Epithelial cell of proximal tubule (primary cell): Measurements from ENCODE around the gene FSTL4. TPM values are rescaled to one million over a fixed set of nuclear protein-coding genes. Genes with fewer than 3 reads are reported as not detected.
A peak's percentile ranks its signal among the peaks of the same experiment; 100 is the strongest.

Experiments
- DNase-seq: peaks from one replicate; pipeline ENCODE4 v3.0.0-alpha.2; 2011; ENCODE audit warnings: low read depth
- H3K4me3 ChIP-seq: 2 replicates; pipeline ENCODE4 v1.5.1; 2011; ENCODE audit warnings: low read depth, mild to moderate bottlenecking, low read length
- CTCF ChIP-seq: conservative IDR thresholded peaks from 2 replicates; pipeline ENCODE4 v1.5.1; 2012; ENCODE audit warnings: low read depth, mild to moderate bottlenecking, low read length
- total RNA-seq: library from RNA; depleted of rRNA; stranded (reverse); fragments of >200 nt; gene quantifications from 2 replicates; pipeline ENCODE4 v1.2.3, GENCODE V29; 2015

Gene FSTL4
- total RNA-seq, 1 donor from 2014 or later: not detected

- H3K4me3 ChIP-seq: no peak overlapping the region
- peak; percentile 81 for DNase-seq
- TF ChIP-seq CTCF: no peak
Measured at GRCh38 chr5:133240425-133241091, 371.8 kb downstream of the FSTL4 start.

- no peak overlapping the region for H3K4me3 ChIP-seq
- no peak for TF ChIP-seq CTCF
- DNase-seq: no peak
Measured at GRCh38 chr5:133238426-133239205, 373.7 kb downstream of the FSTL4 start.

GRCh38 chr5:133236976-133237375 lies 375.4 kb downstream of the FSTL4 start:
- H3K4me3 ChIP-seq: no peak overlapping the region
- TF ChIP-seq CTCF: no peak

GRCh38 chr5:133236541-133236951 lies 375.8 kb downstream of the FSTL4 start:
- no peak for DNase-seq
- no peak overlapping the region for H3K4me3 ChIP-seq
- TF ChIP-seq CTCF: no peak

More at GRCh38 chr5:133236976-133237375, 375.4 kb downstream of the FSTL4 start:
- no peak for DNase-seq

- no peak for TF ChIP-seq CTCF
- no peak overlapping the region for H3K4me3 ChIP-seq
- no peak for DNase-seq
Measured at GRCh38 chr5:133235696-133236426, 376.5 kb downstream of the FSTL4 start.

- H3K4me3 ChIP-seq: no peak overlapping the region
- no peak for DNase-seq
- no peak for TF ChIP-seq CTCF
Measured at GRCh38 chr5:133234911-133235310, 377.4 kb downstream of the FSTL4 start.
